GM12872 (cell line): ENCODE data around the gene CD99L2.

Experiments used
- TF ChIP-seq, protein P1 (sequence below): IDR thresholded peaks from 3 replicates; pipeline ENCODE4 v1.5.1; 2011; ENCODE audit warnings: low read depth, mild to moderate bottlenecking, low read length, moderate library complexity; ENCODE audit not compliant: insufficient read depth

CD99L2 gene

GRCh38 chrX:150731795-150732194, 166.7 kb downstream of the CD99L2 start:
- TF ChIP-seq, protein P1, sequence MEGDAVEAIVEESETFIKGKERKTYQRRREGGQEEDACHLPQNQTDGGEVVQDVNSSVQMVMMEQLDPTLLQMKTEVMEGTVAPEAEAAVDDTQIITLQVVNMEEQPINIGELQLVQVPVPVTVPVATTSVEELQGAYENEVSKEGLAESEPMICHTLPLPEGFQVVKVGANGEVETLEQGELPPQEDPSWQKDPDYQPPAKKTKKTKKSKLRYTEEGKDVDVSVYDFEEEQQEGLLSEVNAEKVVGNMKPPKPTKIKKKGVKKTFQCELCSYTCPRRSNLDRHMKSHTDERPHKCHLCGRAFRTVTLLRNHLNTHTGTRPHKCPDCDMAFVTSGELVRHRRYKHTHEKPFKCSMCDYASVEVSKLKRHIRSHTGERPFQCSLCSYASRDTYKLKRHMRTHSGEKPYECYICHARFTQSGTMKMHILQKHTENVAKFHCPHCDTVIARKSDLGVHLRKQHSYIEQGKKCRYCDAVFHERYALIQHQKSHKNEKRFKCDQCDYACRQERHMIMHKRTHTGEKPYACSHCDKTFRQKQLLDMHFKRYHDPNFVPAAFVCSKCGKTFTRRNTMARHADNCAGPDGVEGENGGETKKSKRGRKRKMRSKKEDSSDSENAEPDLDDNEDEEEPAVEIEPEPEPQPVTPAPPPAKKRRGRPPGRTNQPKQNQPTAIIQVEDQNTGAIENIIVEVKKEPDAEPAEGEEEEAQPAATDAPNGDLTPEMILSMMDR = no peak

- TF ChIP-seq, protein P1 = no peak
These were observed 167.7 kb downstream of the CD99L2 start for GRCh38 chrX:150730719-150731118.

DNA sequence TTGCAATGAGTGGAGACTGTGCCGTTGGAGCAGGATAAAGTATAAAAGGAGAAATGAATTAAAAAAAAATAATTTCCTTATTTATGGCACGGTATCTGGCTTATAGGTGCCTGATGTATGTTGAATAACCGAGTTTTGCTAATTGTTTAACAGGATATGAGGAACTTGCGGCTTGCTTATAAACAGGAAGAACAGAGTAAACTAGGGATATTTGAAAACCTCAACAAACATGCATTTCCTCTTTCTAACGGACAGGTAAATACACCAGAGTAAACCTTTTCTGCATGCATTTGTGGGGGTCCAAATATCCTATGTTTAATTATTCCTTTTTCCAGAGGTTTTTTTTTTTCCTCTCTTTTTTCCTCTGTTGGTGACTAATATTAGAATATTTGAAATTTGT, 168.5 kb downstream of the CD99L2 start:
- TF ChIP-seq, protein P1 = no peak

DNA sequence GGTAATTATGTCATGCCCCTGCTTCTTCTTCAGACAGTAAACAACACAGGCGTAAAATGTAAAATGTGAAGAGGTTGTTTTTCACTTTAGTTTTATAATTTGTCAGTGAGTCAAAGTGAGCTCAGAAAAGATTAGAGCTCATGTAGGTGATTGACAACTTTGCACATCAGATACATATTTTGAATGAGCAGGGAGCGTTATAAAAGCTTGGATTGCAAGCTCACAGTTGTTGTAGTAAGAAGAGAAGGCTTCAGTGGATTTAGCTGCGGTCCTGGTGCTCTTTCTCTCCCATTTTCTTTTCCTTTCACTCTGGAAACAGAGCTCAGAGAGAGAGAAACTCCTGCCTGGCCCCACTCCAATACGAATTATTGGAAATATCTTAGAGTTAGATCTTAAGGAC, 178.8 kb downstream of the CD99L2 start:
- TF ChIP-seq, protein P1 = no peak
